HG03378 (cell line): ENCODE results near the gene PPP1R12C.
A peak's percentile ranks its signal among the peaks of the same experiment; 100 is the strongest.
"Not testable (repeated sequence)": the region's sequence is repeated elsewhere in the genome, so short reads cannot be mapped to it uniquely, and the experiment has no call there.

Experiments used
- ATAC-seq: cut with Tn5 transposase; IDR thresholded peaks from one replicate; pipeline ENCODE4 v1.9.1; 2021; ENCODE audit warnings: mild to moderate bottlenecking, moderate library complexity; ENCODE audit not compliant: unreplicated experiment

Gene PPP1R12C

GRCh38 chr19:55076321-55076720, 41.1 kb downstream of the PPP1R12C start:
- ATAC-seq: no peak

- no peak for ATAC-seq
These were observed 42.0 kb downstream of the PPP1R12C start, which contains the start of gene EPS8L1 for GRCh38 chr19:55075371-55075998. TSS of gene EPS8L1 (plus strand) at chr19:55075869. CDS start at chr19:55076445, 576 bp downstream.

GRCh38 chr19:55071913-55072312, 45.5 kb downstream of the PPP1R12C start:
- no peak for ATAC-seq

- ATAC-seq: no peak
These were observed 46.3 kb downstream of the PPP1R12C start for GRCh38 chr19:55071129-55071502.

GRCh38 chr19:55070466-55071128, 46.8 kb downstream of the PPP1R12C start:
- ATAC-seq: no peak

GRCh38 chr19:55069865-55070197, 47.6 kb downstream of the PPP1R12C start:
- ATAC-seq: no peak

GRCh38 chr19:55068950-55069864, 48.2 kb downstream of the PPP1R12C start:
- no peak for ATAC-seq

GRCh38 chr19:55067869-55068268, 49.6 kb downstream of the PPP1R12C start:
- no peak for ATAC-seq

- ATAC-seq: no peak
These were observed 51.2 kb downstream of the PPP1R12C start for GRCh38 chr19:55066107-55066709.

- not testable (repeated sequence) for ATAC-seq
These were observed 51.9 kb downstream of the PPP1R12C start for GRCh38 chr19:55065516-55065915.

GRCh38 chr19:55063492-55063843, 54.0 kb downstream of the PPP1R12C start:
- ATAC-seq: no peak

- peak; percentile 81 for ATAC-seq
These were observed 54.5 kb downstream of the PPP1R12C start, which contains the start of gene RDH13 for GRCh38 chr19:55062735-55063491. TSS of gene RDH13 (minus strand) at chr19:55063148. CDS start at chr19:55063032, 116 bp downstream.

- ATAC-seq: not testable (repeated sequence)
These were observed 57.1 kb downstream of the PPP1R12C start for GRCh38 chr19:55060287-55060686.

GRCh38 chr19:55058781-55059610, 58.4 kb downstream of the PPP1R12C start:
- no peak for ATAC-seq

- no peak for ATAC-seq
These were observed 60.6 kb downstream of the PPP1R12C start for GRCh38 chr19:55056827-55057226.

GRCh38 chr19:55053735-55054134, 63.7 kb downstream of the PPP1R12C start:
- ATAC-seq: no peak

GRCh38 chr19:55050749-55051532, 66.5 kb downstream of the PPP1R12C start:
- ATAC-seq: no peak

GRCh38 chr19:55048446-55048845, 69.0 kb downstream of the PPP1R12C start:
- ATAC-seq: no peak

GRCh38 chr19:55047951-55048350, 69.5 kb downstream of the PPP1R12C start:
- no peak for ATAC-seq
